ENCODE results near the gene NTN4. TPM values are rescaled to one million over a fixed set of nuclear protein-coding genes. Genes with fewer than 3 reads are reported as not detected.

The NTN4 gene
- total and polyA plus RNA-seq, 4 experiments from 2014 or later: 2.0 to 5.5 (median 3.8) TPM

GRCh38 chr12:95642583-95642982, 148.0 kb downstream of the NTN4 start:
- Histone ChIP-seq H3K4me1 (ENCODE audit: insufficient read depth, low read length) (no peaks in the 10 kb centered on the region), H3K9me3 (ENCODE audit: control insufficient read depth in 1 of 2, low read length in 2 of 2) (no peaks in the 10 kb centered on the region), H3K36me3 (ENCODE audit: insufficient read depth, low read length) (no peaks in the 10 kb centered on the region), H3K27ac (ENCODE audit: low read depth, low read length) (no peak overlapping the region), H3K27me3 (ENCODE audit: insufficient read depth, low read length) (no peaks in the 10 kb centered on the region), H3K4me3 (ENCODE audit: low read length in 2 of 2) (no peak overlapping the region)
- Mint-ChIP-seq H3K4me3 (no peak overlapping the region), H3K36me3 (no peaks in the 10 kb centered on the region), H3K27me3 (peaks cover 3 to 11% of the 10 kb centered on the region in 2 donors), H3K9me3 (peaks cover 0 to 2% (median 0%) of the 10 kb centered on the region in 8 donors), H3K27ac (no peak overlapping the region), H3K4me1 (no peaks in the 10 kb centered on the region)
- intact Hi-C loops (cut with micrococcal nuclease): no loop called here
- ChIA-PET POLR2A (ENCODE audit: partially characterized antibody) (no interaction called here), CTCF (ENCODE audit: partially characterized antibody) (interaction anchor here (0.7 kb wide), 1 partner anchor 1539 kb away, joined by 3 read pairs; no protein-coding TSS in a partner anchor)
- no peak for DNase-seq

- no peaks in the 10 kb centered on the region for H3K4me1 Mint-ChIP-seq
- ChIA-PET CTCF (ENCODE audit: partially characterized antibody) (no interaction called here), POLR2A (ENCODE audit: partially characterized antibody) (no interaction called here)
- DNase-seq: no peak
- no peaks in the 10 kb centered on the region for H3K4me1 ChIP-seq (ENCODE audit: insufficient read depth, low read length)
- no peaks in the 10 kb centered on the region for H3K9me3 ChIP-seq (ENCODE audit: control insufficient read depth in 1 of 2, low read length in 2 of 2)
- H3K27ac Mint-ChIP-seq: no peak overlapping the region
- intact Hi-C loops (cut with micrococcal nuclease): no loop called here
- no peaks in the 10 kb centered on the region for H3K36me3 ChIP-seq (ENCODE audit: insufficient read depth, low read length)
- no peak overlapping the region for H3K4me3 ChIP-seq (ENCODE audit: low read length in 2 of 2)
- no peak overlapping the region for H3K4me3 Mint-ChIP-seq
- H3K27me3 Mint-ChIP-seq: peaks cover 0 to 3% of the 10 kb centered on the region in 2 donors
- no peak overlapping the region for H3K27ac ChIP-seq (ENCODE audit: low read depth, low read length)
- peaks cover 0 to 2% (median 0%) of the 10 kb centered on the region in 8 donors for H3K9me3 Mint-ChIP-seq
- H3K36me3 Mint-ChIP-seq: no peaks in the 10 kb centered on the region
- no peaks in the 10 kb centered on the region for H3K27me3 ChIP-seq (ENCODE audit: insufficient read depth, low read length)
These were observed 149.1 kb downstream of the NTN4 start for GRCh38 chr12:95641299-95641952.

GRCh38 chr12:95640516-95640915, 150.0 kb downstream of the NTN4 start:
- ChIA-PET POLR2A (ENCODE audit: partially characterized antibody) (no interaction called here), CTCF (ENCODE audit: partially characterized antibody) (no interaction called here)
- H3K27ac ChIP-seq (ENCODE audit: low read depth, low read length): no peak overlapping the region
- H3K27me3 Mint-ChIP-seq: no peaks in the 10 kb centered on the region
- no peaks in the 10 kb centered on the region for H3K9me3 ChIP-seq (ENCODE audit: control insufficient read depth in 1 of 2, low read length in 2 of 2)
- peaks cover 0 to 3% (median 0%) of the 10 kb centered on the region in 8 donors for H3K9me3 Mint-ChIP-seq
- no peak overlapping the region for H3K27ac Mint-ChIP-seq
- no peaks in the 10 kb centered on the region for H3K27me3 ChIP-seq (ENCODE audit: insufficient read depth, low read length)
- H3K36me3 ChIP-seq (ENCODE audit: insufficient read depth, low read length): no peaks in the 10 kb centered on the region
- intact Hi-C loops (cut with micrococcal nuclease): no loop called here
- no peak for DNase-seq
- H3K4me3 Mint-ChIP-seq: no peak overlapping the region
- no peaks in the 10 kb centered on the region for H3K36me3 Mint-ChIP-seq
- H3K4me1 Mint-ChIP-seq: no peaks in the 10 kb centered on the region
- H3K4me1 ChIP-seq (ENCODE audit: insufficient read depth, low read length): no peaks in the 10 kb centered on the region
- H3K4me3 ChIP-seq (ENCODE audit: low read length in 2 of 2): no peak overlapping the region

GRCh38 chr12:95637471-95638155, 153.0 kb downstream of the NTN4 start:
- no peak for DNase-seq
- POLR2A ChIA-PET (ENCODE audit: partially characterized antibody): no interaction called here
- Mint-ChIP-seq H3K4me3 (no peak overlapping the region), H3K4me1 (no peaks in the 10 kb centered on the region), H3K36me3 (no peaks in the 10 kb centered on the region), H3K27ac (no peak overlapping the region), H3K27me3 (peaks cover under 1 to 1% of the 10 kb centered on the region in 2 donors), H3K9me3 (peaks cover 0 to 3% (median 0%) of the 10 kb centered on the region in 8 donors)
- Histone ChIP-seq H3K27ac (ENCODE audit: low read depth, low read length) (no peak overlapping the region), H3K9me3 (ENCODE audit: control insufficient read depth in 1 of 2, low read length in 2 of 2) (no peaks in the 10 kb centered on the region), H3K4me3 (ENCODE audit: low read length in 2 of 2) (no peak overlapping the region), H3K36me3 (ENCODE audit: insufficient read depth, low read length) (no peaks in the 10 kb centered on the region), H3K4me1 (ENCODE audit: insufficient read depth, low read length) (no peaks in the 10 kb centered on the region), H3K27me3 (ENCODE audit: insufficient read depth, low read length) (no peaks in the 10 kb centered on the region)
- CTCF ChIA-PET (ENCODE audit: partially characterized antibody): no interaction called here
- intact Hi-C loops (cut with micrococcal nuclease): no loop called here

- no peaks in the 10 kb centered on the region for H3K4me1 ChIP-seq (ENCODE audit: insufficient read depth, low read length)
- H3K9me3 Mint-ChIP-seq: peaks cover 0 to 3% (median 0%) of the 10 kb centered on the region in 8 donors
- peaks cover 1 to 2% of the 10 kb centered on the region in 2 donors for H3K27me3 Mint-ChIP-seq
- DNase-seq: no peak
- H3K4me1 Mint-ChIP-seq: no peaks in the 10 kb centered on the region
- H3K4me3 Mint-ChIP-seq: no peak overlapping the region
- H3K27ac Mint-ChIP-seq: no peak overlapping the region
- no peaks in the 10 kb centered on the region for H3K36me3 ChIP-seq (ENCODE audit: insufficient read depth, low read length)
- no peak overlapping the region for H3K27ac ChIP-seq (ENCODE audit: low read depth, low read length)
- no peaks in the 10 kb centered on the region for H3K9me3 ChIP-seq (ENCODE audit: control insufficient read depth in 1 of 2, low read length in 2 of 2)
- H3K27me3 ChIP-seq (ENCODE audit: insufficient read depth, low read length): no peaks in the 10 kb centered on the region
- intact Hi-C loops (cut with micrococcal nuclease): no loop called here
- H3K4me3 ChIP-seq (ENCODE audit: low read length in 2 of 2): no peak overlapping the region
- ChIA-PET POLR2A (ENCODE audit: partially characterized antibody) (no interaction called here), CTCF (ENCODE audit: partially characterized antibody) (no interaction called here)
- H3K36me3 Mint-ChIP-seq: no peaks in the 10 kb centered on the region
These were observed 153.6 kb downstream of the NTN4 start for GRCh38 chr12:95637010-95637409.

GRCh38 chr12:95634622-95635621, 155.6 kb downstream of the NTN4 start:
- no peaks in the 10 kb centered on the region for H3K9me3 ChIP-seq (ENCODE audit: control insufficient read depth in 1 of 2, low read length in 2 of 2)
- no peaks in the 10 kb centered on the region for H3K36me3 ChIP-seq (ENCODE audit: insufficient read depth, low read length)
- Mint-ChIP-seq H3K4me1 (no peaks in the 10 kb centered on the region), H3K27me3 (peaks cover 1 to 2% of the 10 kb centered on the region in 2 donors), H3K9me3 (peaks cover 0 to 3% (median 0%) of the 10 kb centered on the region in 8 donors), H3K27ac (no peak overlapping the region), H3K4me3 (no peak overlapping the region), H3K36me3 (no peaks in the 10 kb centered on the region)
- H3K27ac ChIP-seq (ENCODE audit: low read depth, low read length): no peak overlapping the region
- CTCF ChIA-PET (ENCODE audit: partially characterized antibody): interaction anchor here (0.5 to 0.6 kb wide), 2 partner anchors 10 to 134 kb away, joined by 3 read pairs; no protein-coding TSS in a partner anchor
- H3K4me1 ChIP-seq (ENCODE audit: insufficient read depth, low read length): no peaks in the 10 kb centered on the region
- POLR2A ChIA-PET (ENCODE audit: partially characterized antibody): no interaction called here
- H3K27me3 ChIP-seq (ENCODE audit: insufficient read depth, low read length): no peaks in the 10 kb centered on the region
- H3K4me3 ChIP-seq (ENCODE audit: low read length in 2 of 2): no peak overlapping the region
- no peak for DNase-seq
- intact Hi-C loops (cut with micrococcal nuclease): no loop called here

Data from CD4-positive, alpha-beta memory T cell (primary cell).